Natural killer cell (primary cell): ENCODE results near the gene PRRC2B. TPM values are rescaled to one million over a fixed set of nuclear protein-coding genes. Genes with fewer than 3 reads are reported as not detected.
A peak's percentile ranks its signal among the peaks of the same experiment; 100 is the strongest.

ENCODE experiments used
- ATAC-seq, 3 donors: fragments of 150-1000 bp in 2 of 3; fragments of 200-7000 bp in 1 of 3; cut with Tn5 transposase; 1 replicate in 1 of 3; 2 replicates in 2 of 3; pipeline ENCODE4 v1.10.0; 2021; ENCODE audit warnings: mild to moderate bottlenecking in 2 of 3, moderate library complexity in 2 of 3
- DNase-seq, 2 donors: peaks; one replicate each; pipeline versions ENCODE4 v3.0.0 to v3.0.0-alpha.2; 2013 to 2021; ENCODE audit warnings: mixed read lengths in 1 of 2
- H3K27ac ChIP-seq: one replicate; pipeline ENCODE4 v1.5.1; 2013; ENCODE audit warnings: mild to moderate bottlenecking, low read length
- H3K27me3 ChIP-seq: one replicate; pipeline ENCODE4 v1.6.1; 2013; ENCODE audit warnings: low read length; ENCODE audit not compliant: control insufficient read depth, insufficient read depth
- H3K36me3 ChIP-seq: one replicate; pipeline ENCODE4 v1.6.1; 2013; ENCODE audit warnings: low read length; ENCODE audit not compliant: control insufficient read depth, insufficient read depth
- H3K4me1 ChIP-seq: one replicate; pipeline ENCODE4 v1.6.1; 2013; ENCODE audit warnings: low read length; ENCODE audit not compliant: control insufficient read depth, insufficient read depth
- H3K4me3 ChIP-seq: one replicate; pipeline ENCODE4 v1.5.1; 2013; ENCODE audit warnings: low read length
- H3K9me3 ChIP-seq: one replicate; pipeline ENCODE4 v1.6.1; 2013; ENCODE audit warnings: low read length; ENCODE audit not compliant: control insufficient read depth, insufficient read depth
- H3K27ac Mint-ChIP-seq, 2 donors: one replicate each; pipeline ENCODE4 v1.8.0; 2022; ENCODE audit warnings: mild to moderate bottlenecking in 2 of 2, mixed read lengths in 2 of 2, moderate library complexity in 1 of 2
- H3K27me3 Mint-ChIP-seq, 2 donors: one replicate each; pipeline ENCODE4 v1.8.0; 2022; ENCODE audit warnings: low read depth in 2 of 2, mixed read lengths in 2 of 2
- H3K36me3 Mint-ChIP-seq: one replicate; pipeline ENCODE4 v1.8.0; 2022; ENCODE audit warnings: mixed read lengths
- H3K4me1 Mint-ChIP-seq, 2 donors: one replicate each; pipeline ENCODE4 v1.8.0; 2022; ENCODE audit warnings: mixed read lengths in 2 of 2
- H3K4me3 Mint-ChIP-seq: one replicate; pipeline ENCODE4 v1.8.0; 2022; ENCODE audit warnings: mild to moderate bottlenecking, moderate library complexity, mixed read lengths
- H3K9me3 Mint-ChIP-seq, 2 donors: one replicate each; pipeline ENCODE4 v1.8.0; 2022; ENCODE audit warnings: mixed read lengths in 2 of 2
- CTCF ChIP-seq: fragments of 200-600 bp; IDR thresholded peaks from one replicate; pipeline ENCODE4 v1.8.0; 2022; ENCODE audit warnings: antibody characterized with exemption
- WGBS: methylation state at CpG from one replicate; pipeline ENCODE4 v1.1.7; 2013; ENCODE audit warnings: missing lambda C conversion rate; ENCODE audit not compliant: insufficient coverage; 5-methylcytosine and 5-hydroxymethylcytosine counted together
- intact Hi-C: fragments of 100-400 bp; cut with micrococcal nuclease; formaldehyde crosslinking; loops from one replicate; pipeline ENCODE4 v1.14.2; 2022
- total RNA-seq, 4 donors: library from RNA; stranded (reverse); fragments of 120-200 nt in 1 of 4; gene quantifications; one replicate each; pipeline versions ENCODE4 v1.2.3 to v1.2.4, GENCODE V29; 2013 to 2022

The PRRC2B gene
- total RNA-seq, 3 donors from 2014 or later (not counting 1 experiment from before 2014, with no cell fraction given), result 249 to 275 (median 274) TPM

- Mint-ChIP-seq H3K27ac (no peak overlapping the region), H3K9me3 (no peaks in the 10 kb centered on the region), H3K4me3 (no peak overlapping the region), H3K4me1 (peaks cover 0 to 8% of the 10 kb centered on the region in 2 donors), H3K36me3 (no peaks in the 10 kb centered on the region), H3K27me3 (no peaks in the 10 kb centered on the region)
- DNase-seq (peak in 1 of 2 donors; percentile 58), ATAC-seq (no peak)
- Histone ChIP-seq H3K36me3 (peaks cover 1% of the 10 kb centered on the region), H3K4me3 (no peak overlapping the region), H3K27ac (no peak overlapping the region), H3K4me1 (peaks cover 46% of the 10 kb centered on the region), H3K27me3 (no peaks in the 10 kb centered on the region), H3K9me3 (no peaks in the 10 kb centered on the region)
- no peak for TF ChIP-seq CTCF
- WGBS, result 36% methylated on average over 8 of the region's 8 CpGs
- intact Hi-C loops, result no loop called here
Observed at GRCh38 chr9:131534721-131535237, 140.9 kb downstream of the PRRC2B start.

GRCh38 chr9:131537946-131538345 is 144.1 kb downstream of the PRRC2B start:
- WGBS, result 96% methylated on average over 18 of the region's 19 CpGs
- TF ChIP-seq CTCF, result no peak
- no peak overlapping the region for H3K27ac ChIP-seq
- H3K27me3 Mint-ChIP-seq, result no peaks in the 10 kb centered on the region
- no peak overlapping the region for H3K4me3 Mint-ChIP-seq
- peaks cover 3% of the 10 kb centered on the region for H3K9me3 ChIP-seq
- no peak for DNase-seq
- peaks cover 0 to 6% of the 10 kb centered on the region in 2 donors for H3K4me1 Mint-ChIP-seq
- ATAC-seq, result no peak
- intact Hi-C loops, result no loop called here
- H3K27me3 ChIP-seq, result no peaks in the 10 kb centered on the region
- peaks cover 0 to 2% of the 10 kb centered on the region in 2 donors for H3K9me3 Mint-ChIP-seq
- no peaks in the 10 kb centered on the region for H3K36me3 Mint-ChIP-seq
- H3K4me3 ChIP-seq, result no peak overlapping the region
- H3K4me1 ChIP-seq, result peaks cover 39% of the 10 kb centered on the region
- no peak overlapping the region for H3K27ac Mint-ChIP-seq
- no peaks in the 10 kb centered on the region for H3K36me3 ChIP-seq

GRCh38 chr9:131539223-131539923 is 145.5 kb downstream of the PRRC2B start:
- no peak overlapping the region for H3K27ac Mint-ChIP-seq
- peak in 1 of 3 donors; percentile 43 for ATAC-seq
- peaks cover 0 to 5% of the 10 kb centered on the region in 2 donors for H3K4me1 Mint-ChIP-seq
- peak overlapping the region; percentile 4 for H3K4me3 Mint-ChIP-seq
- peaks cover 2 to 6% of the 10 kb centered on the region in 2 donors for H3K9me3 Mint-ChIP-seq
- peaks cover 35% of the 10 kb centered on the region for H3K4me1 ChIP-seq
- TF ChIP-seq CTCF, result no peak
- H3K36me3 Mint-ChIP-seq, result peaks cover 9% of the 10 kb centered on the region
- DNase-seq, result peak in 1 of 2 donors; percentile 60
- peaks cover 18% of the 10 kb centered on the region for H3K9me3 ChIP-seq
- H3K27me3 Mint-ChIP-seq, result peaks cover 0 to under 1% of the 10 kb centered on the region in 2 donors
- H3K27ac ChIP-seq, result no peak overlapping the region
- 61% methylated on average over 7 of the region's 7 CpGs for WGBS
- H3K27me3 ChIP-seq, result peaks cover 2% of the 10 kb centered on the region
- intact Hi-C loops, result no loop called here
- H3K4me3 ChIP-seq, result no peak overlapping the region
- no peaks in the 10 kb centered on the region for H3K36me3 ChIP-seq
